GM10248 (cell line): ENCODE measurements around the gene NMNAT2.
A peak's percentile ranks its signal among the peaks of the same experiment; 100 is the strongest.

Experiments
- CTCF ChIA-PET: fragments of 300-600 bp; sonication (Branson Sonifier 250); formaldehyde crosslinking; extraction: SDS; loops from one replicate; lab custom pipeline; 2021; ENCODE audit warnings: antibody characterized with exemption; lab: Yijun Ruan, JAX
- POLR2A ChIA-PET: fragments of 350-650 bp; sonication (Branson Sonifier 250); formaldehyde crosslinking; extraction: SDS; loops from one replicate; lab custom pipeline; 2020; ENCODE audit warnings: antibody characterized with exemption; lab: Yijun Ruan, JAX
- DNase-seq: peaks from one replicate; pipeline ENCODE4 v3.0.0; 2012; ENCODE audit errors: extremely low spot score
- TF ChIP-seq, protein P1 (sequence below): IDR thresholded peaks from 2 replicates; pipeline ENCODE4 v1.5.1; 2012; ENCODE audit warnings: mild to moderate bottlenecking, low read depth; ENCODE audit errors: extremely low read depth, missing control alignments, control extremely low read depth

Gene NMNAT2

DNA sequence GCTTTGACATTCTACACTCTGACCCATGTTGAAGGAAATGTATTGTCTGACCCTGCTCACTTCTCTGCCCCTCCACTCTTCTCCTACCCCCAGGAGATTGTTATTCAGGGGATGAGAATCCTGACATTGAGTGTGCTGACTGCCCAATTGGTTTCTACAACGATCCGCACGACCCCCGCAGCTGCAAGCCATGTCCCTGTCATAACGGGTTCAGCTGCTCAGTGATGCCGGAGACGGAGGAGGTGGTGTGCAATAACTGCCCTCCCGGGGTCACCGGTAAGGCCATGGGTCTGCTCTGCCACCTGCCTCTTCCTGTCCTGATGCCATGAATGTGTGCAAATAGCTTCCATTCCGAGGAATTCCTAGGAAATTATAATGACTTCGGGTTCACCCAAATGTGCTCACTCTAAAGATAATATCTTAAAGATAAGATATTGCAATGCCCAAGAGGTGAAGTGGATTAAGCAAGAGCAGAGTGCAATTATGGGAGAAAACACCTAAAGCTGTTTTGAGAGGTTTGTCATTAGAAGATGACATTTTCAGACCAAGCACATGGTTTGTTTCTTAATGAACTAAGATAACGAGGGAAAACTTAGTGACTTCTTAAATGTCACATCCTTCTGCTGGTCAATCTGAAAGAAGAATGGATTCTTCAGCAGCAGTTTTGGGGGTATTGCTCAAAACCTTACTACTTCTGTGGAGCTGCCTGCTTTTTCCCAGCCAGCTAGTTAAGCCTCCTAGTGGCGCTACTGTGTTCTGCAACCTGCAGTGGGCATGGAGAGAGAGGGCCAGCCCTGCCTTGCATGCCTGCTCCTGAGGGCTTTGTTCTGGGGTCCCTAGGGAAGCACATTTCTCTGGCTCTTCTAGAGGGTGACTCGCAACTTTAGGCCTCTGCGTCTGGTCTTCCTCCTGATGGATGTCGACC, 190.5 kb downstream of the NMNAT2 start:
- peak; percentile 70 for DNase-seq
- CTCF ChIA-PET, result interaction anchor here (0.6 to 8.8 kb wide), 37 partner anchors 11 to 665 kb away, joined by 3 to 105 read pairs (median 4); no protein-coding TSS in a partner anchor
- POLR2A ChIA-PET, result no interaction called here
- TF ChIP-seq, protein P1, sequence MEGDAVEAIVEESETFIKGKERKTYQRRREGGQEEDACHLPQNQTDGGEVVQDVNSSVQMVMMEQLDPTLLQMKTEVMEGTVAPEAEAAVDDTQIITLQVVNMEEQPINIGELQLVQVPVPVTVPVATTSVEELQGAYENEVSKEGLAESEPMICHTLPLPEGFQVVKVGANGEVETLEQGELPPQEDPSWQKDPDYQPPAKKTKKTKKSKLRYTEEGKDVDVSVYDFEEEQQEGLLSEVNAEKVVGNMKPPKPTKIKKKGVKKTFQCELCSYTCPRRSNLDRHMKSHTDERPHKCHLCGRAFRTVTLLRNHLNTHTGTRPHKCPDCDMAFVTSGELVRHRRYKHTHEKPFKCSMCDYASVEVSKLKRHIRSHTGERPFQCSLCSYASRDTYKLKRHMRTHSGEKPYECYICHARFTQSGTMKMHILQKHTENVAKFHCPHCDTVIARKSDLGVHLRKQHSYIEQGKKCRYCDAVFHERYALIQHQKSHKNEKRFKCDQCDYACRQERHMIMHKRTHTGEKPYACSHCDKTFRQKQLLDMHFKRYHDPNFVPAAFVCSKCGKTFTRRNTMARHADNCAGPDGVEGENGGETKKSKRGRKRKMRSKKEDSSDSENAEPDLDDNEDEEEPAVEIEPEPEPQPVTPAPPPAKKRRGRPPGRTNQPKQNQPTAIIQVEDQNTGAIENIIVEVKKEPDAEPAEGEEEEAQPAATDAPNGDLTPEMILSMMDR, result peak; percentile 81

DNA sequence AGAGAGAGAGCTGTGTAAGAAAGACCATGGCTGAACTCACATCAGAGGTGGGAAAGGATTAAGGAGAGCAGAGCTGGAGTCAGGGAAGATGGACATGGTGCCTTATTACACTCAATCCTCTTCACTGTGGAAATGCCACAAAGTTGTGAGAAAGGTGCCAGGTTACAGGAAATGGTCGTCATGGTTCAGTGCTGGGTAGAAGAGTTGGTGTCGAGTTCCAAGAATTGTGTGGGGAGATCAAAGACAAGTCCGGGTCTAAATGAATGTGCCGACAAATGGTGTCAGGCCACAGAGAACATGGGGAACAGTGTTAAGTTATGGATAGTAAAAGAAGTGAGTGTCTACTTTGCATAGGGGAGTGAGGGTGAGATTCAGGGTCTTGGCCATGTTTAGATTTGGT, 191.2 kb downstream of the NMNAT2 start:
- CTCF ChIA-PET, result interaction anchor here (0.9 to 8.8 kb wide), 19 partner anchors 10 to 666 kb away, joined by 3 to 105 read pairs (median 5); no protein-coding TSS in a partner anchor
- POLR2A ChIA-PET, result no interaction called here
- no peak for DNase-seq
- TF ChIP-seq, protein P1, result no peak

DNA sequence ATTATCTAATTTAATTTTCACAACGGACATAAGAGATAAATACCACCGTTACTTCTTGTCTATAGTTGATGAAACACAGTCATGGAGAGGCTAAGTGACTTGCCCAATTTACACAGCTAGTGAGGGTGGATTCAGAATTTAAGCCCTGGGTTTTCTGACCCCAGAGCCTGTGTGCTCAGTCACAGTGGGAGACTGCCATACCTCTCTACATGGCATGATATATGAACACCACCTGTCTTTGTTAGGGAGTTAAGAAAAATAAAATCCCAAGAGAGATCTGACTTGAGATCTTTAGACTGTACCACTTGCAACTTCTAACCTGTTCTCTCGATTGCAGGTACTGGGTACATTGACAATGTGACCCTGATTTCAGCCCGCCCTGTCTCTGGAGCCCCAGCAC, 191.8 kb downstream of the NMNAT2 start:
- DNase-seq, result no peak
- POLR2A ChIA-PET, result no interaction called here
- CTCF ChIA-PET, result interaction anchor here (1.7 to 8.8 kb wide), 4 partner anchors 9 to 264 kb away, joined by 5 to 105 read pairs (median 59); no protein-coding TSS in a partner anchor
- TF ChIP-seq, protein P1, result no peak

DNA sequence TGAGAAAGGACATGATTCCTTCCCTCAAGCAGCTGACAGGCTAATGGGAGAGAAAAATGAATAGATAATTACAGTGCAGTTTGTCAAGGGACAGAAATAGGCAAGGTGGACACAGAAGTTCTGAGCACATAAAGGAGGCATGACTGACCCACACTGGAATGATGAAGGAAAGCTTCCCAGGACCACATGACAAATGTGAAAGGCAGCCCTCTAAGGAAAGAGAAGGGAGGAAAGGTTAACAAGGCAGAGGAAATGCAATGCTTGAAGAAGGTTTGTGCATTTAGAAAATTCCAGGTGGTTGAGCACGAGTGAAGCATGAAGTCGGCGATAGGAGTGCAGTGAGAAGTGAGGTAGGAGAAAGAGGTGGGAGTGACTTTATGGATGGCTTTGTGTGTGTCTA, 194.7 kb downstream of the NMNAT2 start:
- TF ChIP-seq, protein P1, result no peak
- CTCF ChIA-PET, result interaction anchor here (1.5 to 8.8 kb wide), 3 partner anchors 14 to 261 kb away, joined by 4 to 105 read pairs (median 4); no protein-coding TSS in a partner anchor
- no peak for DNase-seq
- POLR2A ChIA-PET, result no interaction called here

DNA sequence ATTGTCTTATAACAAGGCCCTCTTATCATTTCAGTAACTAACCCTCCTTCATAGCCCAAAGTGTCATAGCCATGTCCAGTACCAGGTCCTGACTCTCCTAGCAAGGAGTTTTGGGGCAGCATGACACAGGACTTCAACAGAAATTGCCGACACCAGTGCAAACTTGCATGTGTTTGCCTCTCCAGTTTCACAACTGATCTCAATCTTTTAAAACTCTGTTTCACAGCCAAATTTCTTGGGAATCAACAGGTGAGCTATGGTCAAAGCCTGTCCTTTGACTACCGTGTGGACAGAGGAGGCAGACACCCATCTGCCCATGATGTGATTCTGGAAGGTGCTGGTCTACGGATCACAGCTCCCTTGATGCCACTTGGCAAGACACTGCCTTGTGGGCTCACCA, 195.3 kb downstream of the NMNAT2 start:
- ChIA-PET CTCF (interaction anchor here (1.0 to 8.8 kb wide), 3 partner anchors 12 to 261 kb away, joined by 3 to 105 read pairs (median 4); no protein-coding TSS in a partner anchor), POLR2A (no interaction called here)
- DNase-seq, result no peak
- TF ChIP-seq, protein P1, result no peak

DNA sequence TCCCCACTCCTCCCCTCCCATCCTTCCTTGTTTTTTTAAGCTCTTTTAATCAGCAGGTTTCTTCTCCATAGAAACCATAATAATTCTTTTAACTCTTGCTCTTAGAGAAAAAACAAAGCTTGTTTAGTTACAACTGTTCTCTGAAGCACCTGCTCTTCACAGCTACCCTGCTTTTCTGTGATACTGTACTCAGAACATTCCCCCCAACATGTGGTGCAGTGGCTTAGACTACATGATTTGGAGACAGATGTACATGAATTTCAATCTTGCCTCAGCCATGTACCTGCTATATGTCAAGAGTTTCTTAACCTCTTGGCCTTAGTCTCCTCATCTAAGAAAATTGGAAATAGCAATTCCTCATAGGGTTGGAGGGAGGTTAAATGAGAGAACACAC, 198.6 kb downstream of the NMNAT2 start:
- POLR2A ChIA-PET, result no interaction called here
- CTCF ChIA-PET, result interaction anchor here (1.1 to 7.2 kb wide), 3 partner anchors 7 to 130 kb away, joined by 4 to 61 read pairs (median 4); no protein-coding TSS in a partner anchor
- DNase-seq, result no peak

More for the DNA sequence above, 198.6 kb downstream of the NMNAT2 start:
- TF ChIP-seq, protein P1, result no peak
